HL-60/S4 (cell line): ENCODE results near the gene THOC7.

Experiments used
- in situ Hi-C: fragments of 300-500 bp; cut with MboI; formaldehyde crosslinking; loops from 2 replicates; pipeline ENCODE4 v1.14.3; 2022; ENCODE audit warnings: low sequenced_read_pairs

The THOC7 gene

GRCh38 chr3:63863150-63864007 lies at the start of gene THOC7, which contains the start of gene ATXN7:
TSS of gene THOC7 (minus strand) at chr3:63863805. CDS start at chr3:63863790, 15 bp downstream.
TSS of gene ATXN7 (plus strand) at chr3:63863867. CDS start at chr3:63912599, 48,732 bp downstream.
- in situ Hi-C loops: no loop called here

DNA sequence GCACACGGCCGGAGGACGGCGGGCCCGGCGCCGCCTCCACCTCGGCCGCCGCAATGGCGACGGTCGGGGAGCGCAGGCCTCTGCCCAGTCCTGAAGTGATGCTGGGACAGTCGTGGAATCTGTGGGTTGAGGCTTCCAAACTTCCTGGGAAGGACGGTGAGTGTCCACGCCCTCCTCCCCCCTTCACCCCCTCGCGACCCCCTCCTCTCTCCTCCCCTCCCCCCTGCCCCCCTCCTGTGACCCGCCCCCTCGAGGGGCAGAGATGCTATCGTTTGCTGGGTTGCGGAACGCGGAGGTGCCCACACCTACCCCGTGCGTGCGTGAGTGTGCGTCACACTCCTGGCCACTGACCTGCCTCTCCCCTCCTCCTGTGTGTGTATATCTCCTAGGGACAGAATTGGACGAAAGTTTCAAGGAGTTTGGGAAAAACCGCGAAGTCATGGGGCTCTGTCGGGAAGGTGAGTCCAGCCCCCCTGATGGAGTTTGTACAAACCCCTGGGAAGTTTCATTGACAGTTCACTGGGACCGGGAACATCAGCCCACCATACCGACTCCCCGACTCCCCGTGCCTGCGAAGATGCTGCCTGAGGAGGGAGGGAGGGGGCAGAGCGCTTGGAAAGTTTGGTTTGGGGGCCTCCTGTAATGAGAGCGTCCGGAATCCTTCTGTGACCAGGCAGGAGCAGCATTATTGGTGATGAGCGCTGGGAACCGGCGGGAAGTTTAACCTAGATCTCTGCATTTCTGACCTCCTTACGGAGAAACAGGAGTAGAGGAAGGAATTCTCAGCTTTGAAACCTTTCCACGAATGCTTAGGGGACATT lies 49.4 kb upstream of the THOC7 start:
- in situ Hi-C loops: no loop called here

DNA sequence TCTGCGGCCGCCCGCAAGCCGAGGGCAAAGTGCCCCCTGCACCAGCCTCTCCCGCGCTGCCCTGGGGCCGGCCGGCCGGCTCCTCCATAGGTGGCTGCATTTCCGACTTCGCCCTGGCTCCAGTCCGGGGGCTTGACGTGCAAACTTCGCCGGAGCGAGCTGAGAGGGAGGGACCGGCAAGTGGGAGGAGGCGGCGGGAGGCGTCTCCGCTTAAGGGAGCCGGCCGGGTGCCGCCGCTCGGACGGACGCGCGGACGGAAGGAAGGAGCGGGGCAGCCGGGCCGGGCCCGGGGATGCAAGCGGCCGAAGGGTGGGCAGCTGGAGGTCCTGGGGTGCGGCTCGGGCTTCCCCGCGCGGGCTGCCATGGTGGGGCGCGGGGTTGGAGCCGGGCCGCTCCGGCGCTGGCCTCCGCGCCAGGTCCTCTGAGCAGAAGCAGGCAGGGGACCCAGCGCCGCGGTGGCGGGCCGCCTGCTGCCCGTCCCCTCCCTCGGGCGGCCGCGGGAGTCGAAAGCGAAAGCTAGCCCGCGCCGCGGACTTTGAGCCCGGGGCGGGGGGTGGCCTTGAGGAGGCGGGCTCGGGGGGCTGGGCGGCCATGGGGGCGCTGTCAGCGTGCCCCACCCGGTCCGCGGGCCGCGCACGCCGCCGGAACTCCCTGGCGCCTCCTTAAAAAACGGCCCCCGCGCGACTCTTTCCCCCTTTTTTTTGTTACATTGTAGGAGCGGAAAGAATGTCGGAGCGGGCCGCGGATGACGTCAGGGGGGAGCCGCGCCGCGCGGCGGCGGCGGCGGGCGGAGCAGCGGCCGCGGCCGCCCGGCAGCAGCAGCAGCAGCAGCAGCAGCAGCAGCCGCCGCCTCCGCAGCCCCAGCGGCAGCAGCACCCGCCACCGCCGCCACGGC lies 48.5 kb upstream of the THOC7 start, which contains the start of gene SCAANT1:
SCAANT1 (minus strand) TSS at position 511 of the 895 bp plus-strand sequence.
- in situ Hi-C loops: no loop called here

GRCh38 chr3:63911509-63911872 lies 47.9 kb upstream of the THOC7 start:
- in situ Hi-C loops: no loop called here

- in situ Hi-C loops: no loop called here
These were observed 47.3 kb upstream of the THOC7 start for GRCh38 chr3:63910891-63911290.

DNA sequence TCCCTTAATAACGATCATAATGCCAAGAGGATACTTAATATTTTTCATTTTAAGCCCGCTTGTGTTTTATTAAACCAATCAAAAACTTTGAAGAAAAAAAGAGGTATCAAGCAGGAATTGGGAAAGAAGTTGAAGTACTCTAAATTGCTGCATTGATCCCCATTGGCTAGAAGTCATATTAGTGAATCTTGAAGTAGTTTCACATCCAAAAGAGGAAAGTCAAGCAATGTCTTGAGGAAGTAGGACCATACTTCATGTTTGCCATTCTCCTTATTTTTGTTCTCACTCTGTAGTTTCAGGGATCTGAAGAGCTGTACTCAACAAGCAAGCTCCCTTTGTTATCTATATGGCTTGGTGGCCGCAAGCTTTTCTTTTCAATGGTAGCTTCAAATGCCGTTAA lies 46.4 kb upstream of the THOC7 start:
- in situ Hi-C loops: no loop called here

GRCh38 chr3:63909431-63909830 lies 45.8 kb upstream of the THOC7 start:
- in situ Hi-C loops: no loop called here

DNA sequence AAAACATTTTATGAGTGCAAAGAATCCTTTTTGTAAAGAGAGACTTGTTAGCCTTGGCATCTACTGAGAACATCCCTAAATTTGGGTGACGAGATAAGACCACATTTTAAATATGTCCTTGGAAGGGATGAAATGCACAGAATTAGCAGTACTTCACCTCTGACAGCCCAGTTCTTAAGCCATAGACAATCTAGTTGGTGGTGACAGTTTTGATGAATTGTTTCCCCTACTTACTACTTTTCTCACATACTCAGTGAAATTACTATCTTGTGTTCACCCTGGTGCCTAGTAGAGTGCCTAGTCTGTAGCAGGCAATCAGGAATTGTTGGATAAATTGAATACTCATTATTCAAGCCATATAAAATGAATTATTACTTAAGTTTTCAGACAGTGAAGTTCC lies 45.2 kb upstream of the THOC7 start:
- in situ Hi-C loops: no loop called here

DNA sequence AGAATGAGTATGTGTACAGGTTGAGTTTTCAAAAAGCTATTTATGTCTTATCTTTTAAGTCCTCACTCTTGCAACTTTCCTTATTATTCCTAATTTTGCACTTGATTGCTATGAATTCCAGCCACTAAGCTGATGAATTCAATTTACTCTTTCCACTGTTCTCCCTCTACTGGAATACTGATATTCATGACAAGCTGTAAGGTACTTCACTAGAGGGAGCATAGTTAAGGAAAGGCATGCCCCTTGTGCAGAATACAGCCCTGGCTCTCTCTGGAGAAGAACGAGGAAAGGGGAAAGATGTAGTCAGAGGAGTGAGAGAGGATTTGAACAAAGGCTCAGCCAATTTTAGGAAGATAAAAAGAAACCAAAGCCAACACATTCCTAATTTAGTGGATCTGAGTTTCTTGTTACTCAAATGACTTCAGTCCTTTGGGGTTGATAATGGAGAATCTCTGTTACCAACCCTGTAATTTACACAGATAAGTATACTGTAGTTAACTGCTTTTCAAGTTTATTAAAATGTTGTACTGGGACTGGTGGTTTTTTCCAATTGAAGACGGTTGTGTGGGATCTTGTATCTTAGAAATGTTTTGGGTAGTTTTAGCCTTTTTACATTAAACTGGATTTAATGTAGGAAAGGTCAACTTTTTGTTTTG lies 44.6 kb upstream of the THOC7 start:
- in situ Hi-C loops: no loop called here

- in situ Hi-C loops: no loop called here
These were observed 42.4 kb upstream of the THOC7 start for GRCh38 chr3:63905731-63906620.

- in situ Hi-C loops: no loop called here
These were observed 36.9 kb upstream of the THOC7 start for GRCh38 chr3:63900459-63900858.

DNA sequence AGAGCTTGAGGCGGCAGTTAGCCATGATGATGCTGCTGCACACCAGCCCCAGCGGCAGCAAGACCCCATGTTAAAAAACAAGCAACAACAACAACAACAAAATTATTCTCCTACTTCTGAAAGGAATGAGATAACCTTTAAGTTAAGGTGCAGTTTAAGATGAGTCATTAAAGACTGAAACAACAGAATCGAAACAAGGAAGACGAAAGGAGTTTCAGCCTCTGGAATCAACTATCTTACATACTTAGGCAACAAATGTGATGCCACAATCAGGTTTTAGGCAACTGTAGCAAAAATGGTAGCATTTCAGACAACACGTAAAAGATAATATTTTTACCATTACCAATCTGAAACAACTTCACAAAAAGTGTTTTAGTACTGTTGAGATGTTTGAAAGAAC lies 36.4 kb upstream of the THOC7 start:
- in situ Hi-C loops: no loop called here

GRCh38 chr3:63896332-63897030 lies 32.9 kb upstream of the THOC7 start:
- in situ Hi-C loops: no loop called here

- in situ Hi-C loops: no loop called here
These were observed 32.0 kb upstream of the THOC7 start for GRCh38 chr3:63895422-63896189.

GRCh38 chr3:63892773-63893352 lies 29.3 kb upstream of the THOC7 start:
- in situ Hi-C loops: no loop called here

DNA sequence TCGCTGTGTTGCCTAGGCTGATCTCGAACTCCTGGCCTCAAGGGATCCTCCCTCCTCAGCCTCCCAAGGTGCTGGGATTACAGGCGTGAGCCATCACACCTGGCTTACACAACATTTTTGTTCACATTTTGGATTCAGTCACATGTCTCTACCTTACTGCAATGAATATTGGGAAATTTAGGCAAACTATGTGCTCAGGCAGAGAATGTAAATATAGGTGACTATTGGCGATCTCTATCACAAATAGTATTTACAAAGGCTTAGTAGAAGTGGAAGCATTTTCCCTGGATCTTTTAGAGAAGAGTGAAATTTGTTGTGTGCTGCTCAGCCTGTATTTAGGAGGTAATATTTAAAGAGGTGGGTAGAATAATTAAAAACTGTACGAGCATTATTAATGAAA lies 27.9 kb upstream of the THOC7 start:
- in situ Hi-C loops: no loop called here

DNA sequence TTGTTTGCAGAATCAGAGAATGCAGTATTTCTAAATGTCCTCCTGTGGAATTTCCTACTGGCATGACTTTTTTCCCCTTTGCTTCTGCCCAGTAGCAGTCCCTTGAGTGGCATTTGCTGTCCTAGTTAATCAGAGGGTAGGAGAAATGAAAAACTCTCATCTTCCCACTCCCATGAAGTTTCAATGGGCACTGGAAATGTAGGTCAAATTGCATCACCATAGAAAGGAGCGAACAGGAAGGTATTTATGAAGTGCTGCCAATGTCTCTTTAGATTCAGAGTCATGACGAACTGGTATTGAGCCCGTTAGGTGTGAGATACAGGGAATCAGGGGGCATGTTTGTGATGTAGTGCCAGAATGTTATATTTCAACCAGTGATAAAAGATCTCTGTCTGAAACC lies 23.3 kb upstream of the THOC7 start:
- in situ Hi-C loops: no loop called here

DNA sequence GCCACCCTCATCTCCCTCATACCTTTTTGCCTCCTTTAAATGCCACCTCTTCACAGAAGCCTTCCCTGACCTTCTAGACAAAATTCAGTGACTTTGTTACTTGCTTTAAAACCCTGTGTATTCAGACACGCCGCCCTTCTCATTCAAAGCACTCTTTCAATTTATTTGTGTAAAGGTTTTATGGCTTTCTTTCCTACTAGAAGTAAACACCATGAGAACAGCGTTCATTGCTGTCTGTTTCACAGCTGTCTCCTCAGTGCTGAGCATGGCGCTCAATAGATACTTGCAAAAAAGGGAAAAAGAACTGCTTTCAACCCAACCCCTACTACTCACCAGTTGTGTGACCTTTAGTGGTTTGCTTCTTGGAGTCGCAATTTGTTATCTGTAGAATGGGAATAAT lies 17.0 kb upstream of the THOC7 start:
- in situ Hi-C loops: no loop called here
